ENCODE data around the gene TDRD3.

Gene TDRD3

DNA sequence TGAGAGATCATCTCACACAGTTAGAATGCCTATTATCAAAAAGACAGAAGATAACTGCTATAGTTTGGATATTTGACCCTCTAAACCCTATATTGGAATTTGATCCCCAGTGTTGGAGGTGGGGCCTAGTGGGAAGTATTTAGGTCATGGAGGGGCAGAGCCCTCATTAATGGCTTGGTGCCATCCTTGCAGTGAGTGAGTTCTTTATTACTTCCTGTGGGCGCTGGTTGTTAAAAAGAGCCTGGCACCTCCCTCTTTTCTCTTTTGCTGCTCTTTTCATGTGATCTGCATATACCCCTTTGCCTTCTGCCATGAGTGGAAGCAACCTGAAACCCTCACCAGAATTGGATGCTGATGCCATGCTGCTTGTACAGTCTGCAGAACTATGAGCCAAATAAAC lies 66.8 kb downstream of the TDRD3 start:
- no peak for DNase-seq

DNA sequence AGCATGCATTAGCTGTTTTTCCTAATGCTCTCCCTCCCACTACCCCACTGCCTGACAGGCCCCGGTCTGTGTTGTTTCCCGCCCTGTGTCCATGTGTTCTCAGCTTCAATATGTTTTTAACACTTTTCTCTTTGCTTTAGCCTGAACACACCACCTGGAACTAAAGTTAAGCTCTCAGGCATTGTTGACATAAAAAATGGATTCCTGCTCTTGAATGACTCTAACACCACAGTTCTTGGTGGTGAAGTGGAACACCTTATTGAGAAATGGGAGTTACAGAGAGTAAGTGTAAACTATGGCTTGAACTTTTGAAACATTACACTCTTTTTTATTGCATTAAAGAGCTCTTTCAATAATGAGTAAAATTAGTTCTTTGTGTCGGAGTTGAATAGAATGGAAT lies 70.1 kb downstream of the TDRD3 start:
- no peak for DNase-seq

- no peak for DNase-seq
These were observed 82.3 kb downstream of the TDRD3 start for GRCh38 chr13:60479273-60479672.

- no peak for DNase-seq
These were observed 85.0 kb downstream of the TDRD3 start for GRCh38 chr13:60482012-60482411.

DNA sequence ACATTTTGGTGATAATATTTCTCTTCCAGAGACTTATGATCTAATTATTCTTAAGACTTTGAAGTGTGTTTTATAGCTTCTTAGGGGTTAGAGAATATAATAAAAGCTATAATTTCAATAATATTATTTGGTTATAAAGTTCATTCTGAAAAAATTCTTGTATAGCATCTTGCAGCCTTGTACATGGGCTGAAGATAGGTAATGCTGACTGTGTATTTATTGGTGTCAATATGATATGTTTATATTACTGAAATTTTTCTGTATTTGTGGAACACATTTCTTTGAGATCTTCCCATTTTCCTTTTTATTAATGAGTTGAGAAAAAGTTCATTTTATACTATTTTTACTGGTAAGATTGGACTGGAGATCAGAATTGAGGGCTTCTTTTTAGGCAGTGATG lies 87.8 kb downstream of the TDRD3 start:
- DNase-seq, result no peak

DNA sequence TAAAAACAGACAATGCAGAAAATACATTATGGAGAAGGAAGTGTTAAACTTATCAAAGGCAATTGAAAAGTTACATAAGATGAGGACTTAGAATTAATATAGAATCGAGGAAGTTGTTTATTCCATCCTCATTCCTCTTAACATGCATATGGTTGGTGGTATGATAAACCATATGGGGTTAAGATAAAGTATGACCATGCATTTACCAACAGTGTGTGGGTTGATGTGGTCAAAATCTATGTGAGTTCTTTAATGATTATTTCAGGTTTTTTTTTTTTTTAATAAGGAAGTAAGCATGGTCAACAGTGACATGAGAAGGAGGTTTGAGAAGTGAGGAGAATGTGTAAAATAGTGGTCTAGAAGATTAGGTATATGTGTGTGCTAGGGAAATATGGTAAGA lies 94.5 kb downstream of the TDRD3 start:
- DNase-seq, result no peak

DNA sequence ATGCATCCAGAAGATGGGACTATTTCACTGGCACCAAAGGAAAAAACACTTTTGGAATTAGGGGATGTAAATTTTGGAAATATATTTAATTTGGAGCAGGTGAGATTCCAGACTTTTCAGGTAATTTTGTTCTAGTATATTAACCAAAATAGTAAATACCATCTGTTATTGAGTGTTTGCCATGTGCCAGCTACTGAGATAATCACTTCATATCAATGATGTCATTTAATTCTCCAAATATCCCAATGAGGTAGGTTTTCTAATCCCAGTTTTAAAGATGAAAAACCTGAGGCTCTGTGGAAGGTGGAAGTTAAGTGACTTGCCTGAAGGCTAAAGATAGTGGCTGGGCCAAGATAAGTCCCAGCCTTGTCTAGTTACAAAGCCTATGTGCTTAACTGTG lies 95.2 kb downstream of the TDRD3 start:
- DNase-seq, result no peak

- no peak for DNase-seq
These were observed 97.3 kb downstream of the TDRD3 start for GRCh38 chr13:60494296-60494695.

- DNase-seq, result no peak
These were observed 104.2 kb downstream of the TDRD3 start for GRCh38 chr13:60501236-60501635.

- no peak for DNase-seq
These were observed 112.8 kb downstream of the TDRD3 start for GRCh38 chr13:60509601-60510386.

GRCh38 chr13:60511637-60512036 lies 114.6 kb downstream of the TDRD3 start:
- DNase-seq, result no peak

DNA sequence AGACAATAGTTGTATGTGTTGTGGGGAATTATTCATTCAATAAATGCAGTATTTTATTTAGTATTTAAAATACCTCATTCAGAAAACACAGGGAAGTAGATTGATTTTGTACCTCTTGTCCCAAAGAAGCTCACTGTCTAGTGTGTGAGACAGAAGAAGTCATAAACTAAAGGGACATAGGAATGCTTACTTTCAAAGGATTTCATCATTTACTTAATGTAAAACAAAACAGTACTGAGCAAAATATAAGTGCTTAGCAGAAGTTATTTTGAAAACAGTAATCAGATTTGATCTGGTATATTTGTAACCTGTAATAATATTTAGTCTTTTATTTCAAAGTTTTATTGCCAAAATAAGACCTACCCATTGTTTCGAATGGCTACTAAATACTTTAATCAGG lies 117.9 kb downstream of the TDRD3 start:
- DNase-seq, result no peak

DNA sequence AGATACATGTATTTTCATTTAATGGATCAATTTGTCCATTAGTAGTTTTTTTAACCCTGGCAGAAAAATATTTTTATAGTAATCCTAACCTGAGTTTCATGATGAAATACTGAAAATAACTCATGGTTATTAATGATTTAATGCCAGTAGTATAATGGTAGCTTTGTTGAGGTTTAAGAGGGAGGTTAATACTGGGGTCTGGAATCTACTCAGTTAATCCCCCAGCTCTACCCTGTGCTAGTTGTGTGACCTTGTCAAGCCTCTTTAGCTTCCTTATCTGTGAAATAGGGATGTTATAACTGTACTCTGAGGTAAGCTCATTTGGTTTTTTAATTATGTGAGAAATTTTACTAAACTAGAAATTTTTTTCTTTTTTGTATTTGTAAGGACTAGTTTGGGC lies 122.5 kb downstream of the TDRD3 start:
- DNase-seq, result no peak

GRCh38 chr13:60520902-60521569 lies 124.0 kb downstream of the TDRD3 start:
- DNase-seq, result no peak

DNA sequence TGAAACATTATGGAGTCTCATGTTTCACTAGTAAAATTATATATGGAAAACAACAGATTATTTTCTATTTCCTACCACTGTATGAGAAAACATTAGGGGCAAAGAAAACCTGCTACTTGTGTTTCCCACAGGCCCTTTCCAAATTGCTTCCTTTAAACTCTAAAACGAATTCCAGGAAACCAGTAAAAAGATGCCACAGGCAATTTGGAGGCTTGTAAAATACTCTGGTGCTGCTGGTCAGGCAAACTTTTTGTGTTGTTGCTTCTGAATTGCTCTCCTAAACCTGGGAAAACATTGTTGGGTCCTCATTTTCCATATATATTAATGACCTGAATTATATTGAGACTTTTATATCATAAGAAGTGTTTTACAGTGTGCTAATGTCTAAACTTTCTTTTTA lies 141.5 kb downstream of the TDRD3 start:
- no peak for DNase-seq

GRCh38 chr13:60540276-60540675 lies 143.3 kb downstream of the TDRD3 start:
- DNase-seq, result no peak

DNA sequence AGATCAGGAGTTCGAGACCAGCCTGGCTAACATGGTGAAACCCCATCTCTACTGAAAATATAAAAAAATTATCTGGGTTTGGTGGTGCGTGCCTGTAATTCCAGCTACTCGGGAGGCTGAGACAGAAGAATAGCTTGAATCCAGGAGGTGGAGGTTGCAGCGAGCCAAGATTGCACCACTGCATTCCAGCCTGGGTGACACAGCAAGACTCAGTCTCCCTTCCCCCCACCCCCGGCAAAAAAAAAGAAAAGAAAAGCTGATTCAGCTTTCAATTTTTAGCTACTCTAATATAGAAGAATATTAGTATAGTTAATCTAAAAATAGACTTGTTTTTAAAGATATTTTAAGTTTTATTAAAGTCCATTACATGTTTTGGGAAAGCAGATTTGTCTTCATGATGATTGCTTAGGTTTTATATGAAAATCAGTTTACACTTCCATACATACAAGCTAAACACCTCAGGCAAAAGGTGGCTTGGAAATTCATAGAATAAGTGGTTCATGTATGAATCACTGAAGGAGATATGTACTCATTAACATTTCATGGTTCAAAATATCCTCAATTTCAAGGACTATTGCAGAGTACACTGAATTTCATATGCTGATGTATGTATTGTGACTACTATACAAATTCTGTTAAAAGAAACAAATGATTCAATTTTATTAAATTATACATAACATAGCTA lies 165.2 kb downstream of the TDRD3 start:
- no peak for DNase-seq

GRCh38 chr13:60571571-60571970 lies 174.6 kb downstream of the TDRD3 start:
- DNase-seq, result no peak

- no peak for DNase-seq
These were observed 175.2 kb downstream of the TDRD3 start for GRCh38 chr13:60572003-60572798.

DNA sequence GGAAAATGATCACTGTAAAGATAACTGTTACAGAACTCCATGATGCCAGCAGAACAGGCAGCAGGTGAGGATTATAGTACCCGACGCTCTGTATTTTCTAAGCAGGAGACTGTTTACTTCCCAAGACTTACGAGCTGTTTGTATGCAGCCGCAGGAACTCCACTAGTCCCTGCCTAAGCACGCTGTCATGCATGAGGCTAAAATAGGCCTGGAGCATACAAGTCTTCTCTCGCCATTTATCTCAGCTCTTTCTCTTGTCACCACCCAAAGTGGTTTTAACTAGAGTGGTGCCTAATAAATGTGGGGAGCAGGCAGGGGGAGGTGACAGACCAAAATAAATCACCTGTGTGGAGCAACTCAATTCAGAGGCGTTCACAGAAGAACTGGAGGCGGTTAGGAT lies 175.8 kb downstream of the TDRD3 start:
- DNase-seq, result no peak

DNA sequence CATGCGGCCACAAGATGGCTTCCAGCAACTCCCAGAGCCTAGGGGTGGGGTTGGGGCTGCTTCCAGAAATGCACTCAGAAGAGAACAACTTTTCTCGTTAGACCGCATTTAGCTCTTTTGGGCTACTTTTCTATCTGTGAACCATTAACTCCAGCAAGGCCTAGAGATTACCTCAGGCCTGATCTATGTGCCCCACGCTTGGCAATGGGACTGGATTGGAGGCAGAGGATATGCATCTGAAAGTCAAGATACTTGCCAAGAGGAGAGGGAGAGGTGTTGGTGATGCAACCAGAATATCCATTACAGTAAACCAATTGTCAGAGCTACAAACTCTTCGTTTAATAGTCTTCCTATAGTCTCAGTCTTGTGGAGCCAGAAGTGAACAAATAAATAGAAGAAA lies 177.7 kb downstream of the TDRD3 start:
- DNase-seq, result no peak

- DNase-seq, result no peak
These were observed 178.1 kb downstream of the TDRD3 start for GRCh38 chr13:60575142-60575541.

DNA sequence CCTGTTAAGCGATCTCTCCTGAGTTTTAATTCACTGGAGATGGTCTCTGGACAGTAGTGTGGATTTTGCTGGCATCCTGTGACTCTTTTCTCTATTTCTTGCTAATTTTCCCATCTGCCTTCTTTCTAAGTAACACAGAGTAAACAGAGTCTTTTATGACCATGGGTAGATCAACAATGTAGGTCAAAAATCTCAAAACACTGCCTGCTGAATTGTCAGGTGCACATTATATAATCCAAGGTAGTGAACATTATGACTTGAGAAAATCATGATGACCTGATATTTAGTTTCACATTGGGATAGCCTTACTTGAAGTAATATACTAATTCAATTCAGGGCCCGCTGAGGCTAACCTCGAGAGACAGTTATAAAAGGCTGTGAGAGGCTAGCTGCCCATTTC lies 180.7 kb downstream of the TDRD3 start:
- no peak for DNase-seq
